ENCODE data around the gene ARL15. TPM values are rescaled to one million over a fixed set of nuclear protein-coding genes. Genes with fewer than 3 reads are reported as not detected.

Gene ARL15
- polyA plus RNA-seq, 1 of the 3 experiments (the other 2 are of a cell fraction): 6.4 TPM

- H3K27me3 ChIP-seq (ENCODE audit: insufficient read depth): no peaks in the 10 kb centered on the region
- WGBS (ENCODE audit: low lambda C conversion rate): 80% methylated on average over 1 of the region's 1 CpG
- H3K4me2 ChIP-seq: no peak overlapping the region
- no peaks in the 10 kb centered on the region for H3K4me1 ChIP-seq (ENCODE audit: control insufficient read depth in 1 of 2, insufficient read depth in 2 of 2, low read depth in 1 of 2, low read length in 1 of 2)
- no peak overlapping the region for H3K27ac ChIP-seq (ENCODE audit: low read depth in 2 of 2, low read length in 1 of 2)
- H3F3A ChIP-seq (replicated peaks; ENCODE audit: insufficient read depth): no peaks in the 10 kb centered on the region
- H3K9me2 ChIP-seq: no peaks in the 10 kb centered on the region
- H3K4me3 ChIP-seq (ENCODE audit: low read depth in 2 of 2, low read length in 1 of 2): no peak overlapping the region
- CTCF ChIA-PET: no interaction called here
- POLR2A ChIA-PET: no interaction called here
- H3K36me3 ChIP-seq (replicated peaks in 1 of 2; ENCODE audit: control insufficient read depth in 1 of 2, insufficient read depth in 2 of 2, low read length in 1 of 2): peaks cover 0 to 4% of the 10 kb centered on the region in 2 experiments
- DNase-seq: no peak
- H3K79me2 ChIP-seq (ENCODE audit: insufficient read depth): peaks cover 42% of the 10 kb centered on the region
- H3K9ac ChIP-seq: no peak overlapping the region
- no peaks in the 10 kb centered on the region for H3K9me3 ChIP-seq
- TF ChIP-seq, protein P1, sequence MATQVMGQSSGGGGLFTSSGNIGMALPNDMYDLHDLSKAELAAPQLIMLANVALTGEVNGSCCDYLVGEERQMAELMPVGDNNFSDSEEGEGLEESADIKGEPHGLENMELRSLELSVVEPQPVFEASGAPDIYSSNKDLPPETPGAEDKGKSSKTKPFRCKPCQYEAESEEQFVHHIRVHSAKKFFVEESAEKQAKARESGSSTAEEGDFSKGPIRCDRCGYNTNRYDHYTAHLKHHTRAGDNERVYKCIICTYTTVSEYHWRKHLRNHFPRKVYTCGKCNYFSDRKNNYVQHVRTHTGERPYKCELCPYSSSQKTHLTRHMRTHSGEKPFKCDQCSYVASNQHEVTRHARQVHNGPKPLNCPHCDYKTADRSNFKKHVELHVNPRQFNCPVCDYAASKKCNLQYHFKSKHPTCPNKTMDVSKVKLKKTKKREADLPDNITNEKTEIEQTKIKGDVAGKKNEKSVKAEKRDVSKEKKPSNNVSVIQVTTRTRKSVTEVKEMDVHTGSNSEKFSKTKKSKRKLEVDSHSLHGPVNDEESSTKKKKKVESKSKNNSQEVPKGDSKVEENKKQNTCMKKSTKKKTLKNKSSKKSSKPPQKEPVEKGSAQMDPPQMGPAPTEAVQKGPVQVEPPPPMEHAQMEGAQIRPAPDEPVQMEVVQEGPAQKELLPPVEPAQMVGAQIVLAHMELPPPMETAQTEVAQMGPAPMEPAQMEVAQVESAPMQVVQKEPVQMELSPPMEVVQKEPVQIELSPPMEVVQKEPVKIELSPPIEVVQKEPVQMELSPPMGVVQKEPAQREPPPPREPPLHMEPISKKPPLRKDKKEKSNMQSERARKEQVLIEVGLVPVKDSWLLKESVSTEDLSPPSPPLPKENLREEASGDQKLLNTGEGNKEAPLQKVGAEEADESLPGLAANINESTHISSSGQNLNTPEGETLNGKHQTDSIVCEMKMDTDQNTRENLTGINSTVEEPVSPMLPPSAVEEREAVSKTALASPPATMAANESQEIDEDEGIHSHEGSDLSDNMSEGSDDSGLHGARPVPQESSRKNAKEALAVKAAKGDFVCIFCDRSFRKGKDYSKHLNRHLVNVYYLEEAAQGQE (IDR thresholded peaks at IDR 0.05; ENCODE audit: low read depth, low read length): no peak
- no peak for TF ChIP-seq EP300 (IDR thresholded peaks at IDR 0.05; ENCODE audit: borderline replicate concordance in 1 of 2, low read depth in 1 of 2, low read length in 1 of 2)
- no peak for TF ChIP-seq EZH2phosphoT487 (IDR thresholded peaks at IDR 0.05; ENCODE audit: borderline replicate concordance, low read depth)
- no peak for TF ChIP-seq USF2 (IDR thresholded peaks at IDR 0.05; ENCODE audit: borderline replicate concordance, low read depth, low read length)
- TF ChIP-seq SIN3A (IDR thresholded peaks at IDR 0.05; ENCODE audit: borderline replicate concordance, low read depth, low read length): no peak
- no peak for TF ChIP-seq RCOR1 (IDR thresholded peaks at IDR 0.05; ENCODE audit: low read length)
- TF ChIP-seq TCF12 (IDR thresholded peaks at IDR 0.05): no peak
- TF ChIP-seq RXRA (IDR thresholded peaks at IDR 0.05; ENCODE audit: borderline replicate concordance, low read depth): no peak
- TF ChIP-seq FOSL2 (IDR thresholded peaks at IDR 0.05; ENCODE audit: borderline replicate concordance, low read depth): no peak
- TF ChIP-seq MAX (IDR thresholded peaks at IDR 0.05; ENCODE audit: low read depth): no peak
- no peak for TF ChIP-seq RAD21 (IDR thresholded peaks at IDR 0.05; ENCODE audit: low read length)
- TF ChIP-seq MEF2A (IDR thresholded peaks at IDR 0.05; ENCODE audit: borderline replicate concordance, low read depth): no peak
- TF ChIP-seq CHD2 (IDR thresholded peaks at IDR 0.05; ENCODE audit: low read length, partially characterized antibody): no peak
- TF ChIP-seq GATA2 (CRISPR knock-in tag; IDR thresholded peaks at IDR 0.05): no peak
- no peak for TF ChIP-seq FOXJ3 (CRISPR knock-in tag; IDR thresholded peaks at IDR 0.05)
- no peak for TF ChIP-seq JUND (IDR thresholded peaks at IDR 0.05)
- no peak for TF ChIP-seq GABPA (IDR thresholded peaks at IDR 0.05; ENCODE audit: low read depth)
- no peaks in the 10 kb centered on the region for H4K20me1 ChIP-seq (ENCODE audit: insufficient read depth)
- no peak overlapping the region for H2AFZ ChIP-seq (ENCODE audit: low read depth)
Observed at GRCh38 chr5:54301849-54302248, 8.5 kb downstream of the ARL15 start.

Measured in SK-N-SH (cell line).